SH-SY5Y (cell line): Measurements from ENCODE around the gene HOXB8.

Experiments used
- GATA2 ChIP-seq: IDR thresholded peaks from 2 replicates; pipeline ENCODE4 v1.6.1; 2011; ENCODE audit warnings: mild to moderate bottlenecking, low read depth, low read length
- GATA3 ChIP-seq: IDR thresholded peaks from 2 replicates; pipeline ENCODE4 v1.6.1; 2011; ENCODE audit warnings: low read depth, mild to moderate bottlenecking, low read length, moderate library complexity

DNA sequence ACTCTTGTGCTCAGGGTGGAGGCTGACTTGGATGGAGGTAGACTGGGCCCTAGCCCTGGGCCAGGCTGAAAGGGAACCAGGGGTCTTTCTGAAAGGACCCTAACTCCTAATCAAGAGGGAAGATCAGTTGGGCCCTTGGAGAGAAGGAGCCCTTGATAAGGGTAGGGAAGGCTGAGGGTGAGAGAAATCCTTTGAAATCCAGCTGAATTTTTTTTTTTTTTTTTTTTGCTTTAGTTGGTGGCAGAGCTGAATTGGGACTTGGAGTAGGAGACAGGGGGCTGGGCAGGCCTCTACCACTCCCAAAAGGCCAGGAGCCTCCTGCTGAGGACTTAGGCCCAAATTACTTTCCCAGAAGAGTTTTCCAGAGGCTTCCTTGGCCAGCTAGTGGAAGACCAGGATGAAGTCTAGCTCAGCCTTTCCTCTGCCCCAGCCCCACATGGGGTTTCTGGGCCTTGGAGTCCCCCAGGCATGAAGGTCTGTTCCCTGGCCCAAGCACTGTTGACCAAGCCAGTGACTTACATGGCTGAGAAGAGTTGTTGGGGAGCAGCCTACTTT, 24.4 kb downstream of the HOXB8 start:
- no peak for TF ChIP-seq GATA3
- no peak for TF ChIP-seq GATA2
